GM12878 (cell line): Measurements from ENCODE around the gene BEND7. TPM values are rescaled to one million over a fixed set of nuclear protein-coding genes. Genes with fewer than 3 reads are reported as not detected.

Source experiments
- ATAC-seq: fragments of 200-7000 bp; cut with Tn5 transposase; 3 replicates; pipeline ENCODE4 v1.9.1; 2020; ENCODE audit warnings: mild to moderate bottlenecking, moderate library complexity
- BruUV-seq: library from RNA; stranded (reverse); fragments of 400-500 nt; replicated peaks from 2 replicates; lab custom pipeline; 2021; lab: Mats Ljungman, UMichigan
- CTCF ChIA-PET: fragments of 300-600 bp; sonication (Branson Sonifier 250); formaldehyde crosslinking; extraction: SDS; loops from one replicate; lab custom pipeline; 2021; ENCODE audit warnings: inconsistent platforms; lab: Yijun Ruan, JAX
- POLR2A ChIA-PET: fragments of 350-600 bp; formaldehyde crosslinking; extraction: SDS; loops from one replicate; lab custom pipeline; 2021; ENCODE audit warnings: inconsistent platforms; lab: Charles Lee
- RAD21 ChIA-PET: fragments of 300-600 bp; sonication (Branson Sonifier 250); formaldehyde crosslinking; loops from one replicate; lab custom pipeline; 2023; ENCODE audit warnings: antibody characterized with exemption; ENCODE audit not compliant: unreplicated experiment; lab: Charles Lee
- SMC1A ChIA-PET: fragments of 300-600 bp; sonication (Branson Sonifier 250); formaldehyde crosslinking; loops from one replicate; lab custom pipeline; 2023; ENCODE audit not compliant: unreplicated experiment, uncharacterized antibody; lab: Charles Lee
- DNase-seq: peaks from one replicate; pipeline ENCODE4 v3.0.0-alpha.2; 2011; ENCODE audit warnings: low read depth, low spot score
- FAIRE-seq: peaks from 3 replicates; lab custom pipeline; 2011; peaks lifted over from hg19 to GRCh38; lab: Jason Lieb, UNC
- H2AFZ ChIP-seq: 2 replicates; pipeline ENCODE4 v1.6.0; 2011; ENCODE audit warnings: low read depth, low read length, control low read depth; ENCODE audit not compliant: control insufficient read depth
- H3K27ac ChIP-seq: 2 replicates; pipeline ENCODE4 v1.5.1; 2011; ENCODE audit warnings: control low read depth; ENCODE audit not compliant: control insufficient read depth, insufficient read depth
- H3K27me3 ChIP-seq, 2 experiments: replicated peaks in 1 of 2; 2 replicates each; pipeline versions ENCODE4 v1.6.0 to v1.6.1; 2011; ENCODE audit warnings: low read length in 1 of 2; ENCODE audit not compliant: control insufficient read depth in 2 of 2, insufficient read depth in 2 of 2
- H3K36me3 ChIP-seq, 2 experiments: 2 replicates each; pipeline ENCODE4 v1.5.1; 2011; ENCODE audit warnings: low read length in 1 of 2; ENCODE audit not compliant: control insufficient read depth in 2 of 2, insufficient read depth in 2 of 2
- H3K4me1 ChIP-seq: 2 replicates; pipeline ENCODE4 v1.6.1; 2011; ENCODE audit warnings: mild to moderate bottlenecking, low read length, moderate library complexity, mixed read lengths; ENCODE audit not compliant: control insufficient read depth, insufficient read depth
- H3K4me2 ChIP-seq: 2 replicates; pipeline ENCODE4 v1.6.0; 2011; ENCODE audit warnings: control low read depth; ENCODE audit not compliant: control insufficient read depth, insufficient read depth
- H3K4me3 ChIP-seq: fragments of 200-600 bp; sonication (generic); 2 replicates; pipeline ENCODE4 v1.5.1; 2016
- H3K79me2 ChIP-seq: 2 replicates; pipeline ENCODE4 v1.6.0; 2011; ENCODE audit warnings: low read length; ENCODE audit not compliant: control insufficient read depth, insufficient read depth
- H3K9ac ChIP-seq: 2 replicates; pipeline ENCODE4 v1.8.0; 2011; ENCODE audit warnings: low read length, control low read depth, mixed read lengths; ENCODE audit not compliant: control insufficient read depth, insufficient read depth
- H3K9me3 ChIP-seq: replicated peaks from 3 replicates; pipeline ENCODE4 v1.5.1; 2011; ENCODE audit warnings: mild to moderate bottlenecking, low read length; ENCODE audit not compliant: control insufficient read depth, insufficient read depth
- H4K20me1 ChIP-seq: 2 replicates; pipeline ENCODE4 v1.6.0; 2011; ENCODE audit not compliant: control insufficient read depth, insufficient read depth
- ATF3 ChIP-seq: IDR thresholded peaks from 2 replicates; pipeline ENCODE4 v1.6.1; 2011; ENCODE audit warnings: low read depth, mild to moderate bottlenecking, low read length, moderate library complexity, borderline replicate concordance; ENCODE audit errors: extremely low read depth
- BCL11A ChIP-seq: IDR thresholded peaks from 2 replicates; pipeline ENCODE4 v1.6.1; 2011; ENCODE audit warnings: low read depth, low read length
- BMI1 ChIP-seq: fragments of 450-650 bp; IDR thresholded peaks from 2 replicates; pipeline ENCODE4 v1.6.1; 2016; ENCODE audit warnings: mild to moderate bottlenecking, moderate library complexity, borderline replicate concordance
- CBX3 ChIP-seq: fragments of 200-600 bp; sonication (generic); IDR thresholded peaks from 2 replicates; pipeline ENCODE4 v1.6.1; 2016; ENCODE audit warnings: low read depth, borderline replicate concordance
- HDAC6 ChIP-seq: fragments of 200-600 bp; sonication (generic); IDR thresholded peaks from one replicate; pipeline ENCODE4 v1.8.0; 2017; ENCODE audit warnings: antibody characterized with exemption; ENCODE audit not compliant: unreplicated experiment
- PAX5 ChIP-seq: IDR thresholded peaks from 2 replicates; pipeline ENCODE4 v1.6.1; 2011; ENCODE audit warnings: low read depth, low read length, borderline replicate concordance
- POLR2A ChIP-seq: IDR thresholded peaks from 2 replicates; pipeline ENCODE4 v1.6.1; 2011; ENCODE audit warnings: low read depth, mild to moderate bottlenecking, low read length
- RAD51 ChIP-seq: fragments of 450-650 bp; IDR thresholded peaks from 2 replicates; pipeline ENCODE4 v1.6.1; 2016; ENCODE audit warnings: moderate library complexity, mild to moderate bottlenecking, inconsistent platforms
- SKIL ChIP-seq: fragments of 450-650 bp; IDR thresholded peaks from 2 replicates; pipeline ENCODE4 v1.6.1; 2017; ENCODE audit warnings: mild to moderate bottlenecking, low read depth, inconsistent platforms; ENCODE audit not compliant: poor library complexity, severe bottlenecking
- ZBED1 ChIP-seq: IDR thresholded peaks from 2 replicates; pipeline ENCODE4 v1.6.1; 2016; ENCODE audit warnings: borderline replicate concordance
- ZZZ3 ChIP-seq: IDR thresholded peaks from 2 replicates; pipeline ENCODE4 v1.6.1; 2011; ENCODE audit warnings: low read depth; ENCODE audit not compliant: control insufficient read depth, insufficient read length
- WGBS: methylation state at CpG from one replicate; pipeline ENCODE4 v1.1.6; 2016; ENCODE audit warnings: low lambda C conversion rate; ENCODE audit not compliant: insufficient replicate concordance, insufficient coverage; ENCODE audit errors: missing lambda C conversion rate; 5-methylcytosine and 5-hydroxymethylcytosine counted together
- in situ Hi-C: fragments of 300-500 bp; cut with MboI; formaldehyde crosslinking; loops from 9 replicates; pipeline ENCODE4 v1.14.3; 2018; ENCODE audit warnings: mixed read lengths
- intact Hi-C: fragments of 100-400 bp; cut with micrococcal nuclease; formaldehyde crosslinking; loops from one replicate; pipeline ENCODE4 v1.14.2; 2022; ENCODE audit not compliant: unreplicated experiment
- polyA plus RNA-seq, 11 experiments: library from polyadenylated mRNA; depleted of rRNA in 4 of 11; unstranded in 6 of 11; stranded (reverse) in 5 of 11; fragments of >200 nt; fragmentation: Nextera tagmentation in 4 of 11; fragmentation: Illumina TruSeq in 1 of 11; extraction: Ambion mirVana in 4 of 11; extraction: Trizol in 1 of 11; gene quantifications; 1 replicate in 1 of 11; 2 replicates in 10 of 11; pipeline versions ENCODE4 v1.2.1 to v1.2.3, GENCODE V29; 2011 to 2016; ENCODE audit warnings: inconsistent platforms in 2 of 11, missing spikeins in 2 of 11, low read depth in 1 of 11
- total RNA-seq, 4 experiments: library from RNA; depleted of rRNA in 3 of 4; stranded (reverse); fragments of >200 nt in 3 of 4; fragmentation: Illumina TruSeq in 1 of 4; extraction: Trizol in 1 of 4; gene quantifications; 2 replicates each; pipeline versions ENCODE4 v1.2.1 to v1.2.3, GENCODE V29; 2013 to 2021
- TF ChIP-seq, protein P1 (sequence below): fragments of 450-650 bp; IDR thresholded peaks from 2 replicates; pipeline ENCODE4 v1.6.1; 2017; ENCODE audit warnings: mild to moderate bottlenecking, moderate library complexity
- TF ChIP-seq, protein P2 (sequence below): fragments of 450-650 bp; IDR thresholded peaks from 2 replicates; pipeline ENCODE4 v1.6.1; 2016; ENCODE audit warnings: mild to moderate bottlenecking
- TF ChIP-seq, protein P3 (sequence below): IDR thresholded peaks from 2 replicates; pipeline ENCODE4 v1.6.1; 2012; ENCODE audit warnings: low read depth, low read length, improper control_type of control experiment

Gene BEND7
- total and polyA plus RNA-seq, 10 of the 15 experiments (the other 5 are each of a cell fraction or from before 2014, with no cell fraction given), result not detected

DNA sequence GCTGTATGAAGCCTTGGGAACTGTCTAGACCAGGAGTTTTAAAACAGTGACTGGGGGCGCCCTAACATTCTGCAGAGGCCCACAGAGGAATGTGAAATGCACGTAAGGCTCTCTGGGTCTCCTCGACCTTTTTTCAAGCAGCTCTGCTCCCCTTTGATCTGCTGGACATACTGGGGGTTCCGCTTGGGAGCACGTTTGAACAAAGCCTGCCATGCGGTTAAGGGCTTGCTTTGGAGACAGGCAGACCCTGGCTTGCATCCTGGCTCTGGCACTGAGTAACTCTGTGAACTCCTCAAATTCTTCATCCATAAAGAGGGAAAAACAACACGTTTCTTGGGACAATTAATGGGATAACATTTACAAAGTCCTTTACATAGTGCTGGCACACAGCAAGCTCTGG lies 7.8 kb downstream of the BEND7 start (continued):
- TF ChIP-seq SKIL, result no peak
- TF ChIP-seq ZZZ3, result no peak
- no peak for TF ChIP-seq BCL11A
- TF ChIP-seq, protein P1, sequence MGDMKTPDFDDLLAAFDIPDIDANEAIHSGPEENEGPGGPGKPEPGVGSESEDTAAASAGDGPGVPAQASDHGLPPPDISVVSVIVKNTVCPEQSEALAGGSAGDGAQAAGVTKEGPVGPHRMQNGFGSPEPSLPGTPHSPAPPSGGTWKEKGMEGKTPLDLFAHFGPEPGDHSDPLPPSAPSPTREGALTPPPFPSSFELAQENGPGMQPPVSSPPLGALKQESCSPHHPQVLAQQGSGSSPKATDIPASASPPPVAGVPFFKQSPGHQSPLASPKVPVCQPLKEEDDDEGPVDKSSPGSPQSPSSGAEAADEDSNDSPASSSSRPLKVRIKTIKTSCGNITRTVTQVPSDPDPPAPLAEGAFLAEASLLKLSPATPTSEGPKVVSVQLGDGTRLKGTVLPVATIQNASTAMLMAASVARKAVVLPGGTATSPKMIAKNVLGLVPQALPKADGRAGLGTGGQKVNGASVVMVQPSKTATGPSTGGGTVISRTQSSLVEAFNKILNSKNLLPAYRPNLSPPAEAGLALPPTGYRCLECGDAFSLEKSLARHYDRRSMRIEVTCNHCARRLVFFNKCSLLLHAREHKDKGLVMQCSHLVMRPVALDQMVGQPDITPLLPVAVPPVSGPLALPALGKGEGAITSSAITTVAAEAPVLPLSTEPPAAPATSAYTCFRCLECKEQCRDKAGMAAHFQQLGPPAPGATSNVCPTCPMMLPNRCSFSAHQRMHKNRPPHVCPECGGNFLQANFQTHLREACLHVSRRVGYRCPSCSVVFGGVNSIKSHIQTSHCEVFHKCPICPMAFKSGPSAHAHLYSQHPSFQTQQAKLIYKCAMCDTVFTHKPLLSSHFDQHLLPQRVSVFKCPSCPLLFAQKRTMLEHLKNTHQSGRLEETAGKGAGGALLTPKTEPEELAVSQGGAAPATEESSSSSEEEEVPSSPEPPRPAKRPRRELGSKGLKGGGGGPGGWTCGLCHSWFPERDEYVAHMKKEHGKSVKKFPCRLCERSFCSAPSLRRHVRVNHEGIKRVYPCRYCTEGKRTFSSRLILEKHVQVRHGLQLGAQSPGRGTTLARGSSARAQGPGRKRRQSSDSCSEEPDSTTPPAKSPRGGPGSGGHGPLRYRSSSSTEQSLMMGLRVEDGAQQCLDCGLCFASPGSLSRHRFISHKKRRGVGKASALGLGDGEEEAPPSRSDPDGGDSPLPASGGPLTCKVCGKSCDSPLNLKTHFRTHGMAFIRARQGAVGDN, result no peak
- TF ChIP-seq ATF3, result no peak

DNA sequence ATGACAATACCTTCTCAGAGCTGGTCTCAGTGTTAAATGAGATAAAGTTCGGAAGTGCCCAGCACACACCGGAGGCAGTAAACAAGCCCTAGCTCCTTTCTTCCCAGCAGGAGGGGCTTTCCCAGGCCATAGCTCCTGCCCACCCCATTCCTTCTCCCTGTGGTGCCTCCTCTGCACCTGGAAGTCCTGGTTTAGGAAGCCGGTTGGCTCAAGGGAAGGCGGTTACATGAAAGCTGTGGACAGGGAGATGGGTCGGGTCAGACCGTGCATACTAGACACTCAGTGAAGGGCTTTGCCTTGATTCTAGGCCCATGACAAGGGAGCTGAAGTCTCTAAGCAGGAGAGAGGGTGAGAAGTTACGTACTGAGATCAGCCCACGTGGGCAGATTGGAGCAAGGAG lies 8.6 kb downstream of the BEND7 start:
- no peak overlapping the region for H3K4me3 ChIP-seq
- DNase-seq (no peak), FAIRE-seq (no peak), ATAC-seq (no peak)
- no peaks in the 10 kb centered on the region for H4K20me1 ChIP-seq
- RAD21 ChIA-PET, result interaction anchor here (0.5 kb wide), 1 partner anchor 122 kb away, joined by 5 read pairs; no protein-coding TSS in a partner anchor
- H3K9me3 ChIP-seq, result no peaks in the 10 kb centered on the region
- SMC1A ChIA-PET, result no interaction called here
- no TSS peak for BruUV-seq
- POLR2A ChIA-PET, result no interaction called here
- no peaks in the 10 kb centered on the region for H3K79me2 ChIP-seq
- peaks cover 0 to 3% of the 10 kb centered on the region in 2 experiments; a peak in 1 of 4 replicates for H3K27me3 ChIP-seq
- H2AFZ ChIP-seq, result no peak overlapping the region
- no peak overlapping the region for H3K4me2 ChIP-seq
- H3K27ac ChIP-seq, result no peak overlapping the region
- intact Hi-C loops (no loop called here), in situ Hi-C loops (no loop called here)
- H3K9ac ChIP-seq, result no peak overlapping the region
- H3K4me1 ChIP-seq, result no peaks in the 10 kb centered on the region
- H3K36me3 ChIP-seq, result no peaks in the 10 kb centered on the region
- CTCF ChIA-PET, result interaction anchor here (0.6 to 1.6 kb wide), 2 partner anchors 148 to 1357 kb away, joined by 4 to 6 read pairs; no protein-coding TSS in a partner anchor
- 45% methylated on average over 8 of the region's 8 CpGs for WGBS
- no peak for TF ChIP-seq ZBED1
- no peak for TF ChIP-seq BMI1
- TF ChIP-seq CBX3, result no peak
- TF ChIP-seq ATF3, result no peak
- TF ChIP-seq HDAC6, result no peak
- no peak for TF ChIP-seq RAD51
- TF ChIP-seq, protein P2, sequence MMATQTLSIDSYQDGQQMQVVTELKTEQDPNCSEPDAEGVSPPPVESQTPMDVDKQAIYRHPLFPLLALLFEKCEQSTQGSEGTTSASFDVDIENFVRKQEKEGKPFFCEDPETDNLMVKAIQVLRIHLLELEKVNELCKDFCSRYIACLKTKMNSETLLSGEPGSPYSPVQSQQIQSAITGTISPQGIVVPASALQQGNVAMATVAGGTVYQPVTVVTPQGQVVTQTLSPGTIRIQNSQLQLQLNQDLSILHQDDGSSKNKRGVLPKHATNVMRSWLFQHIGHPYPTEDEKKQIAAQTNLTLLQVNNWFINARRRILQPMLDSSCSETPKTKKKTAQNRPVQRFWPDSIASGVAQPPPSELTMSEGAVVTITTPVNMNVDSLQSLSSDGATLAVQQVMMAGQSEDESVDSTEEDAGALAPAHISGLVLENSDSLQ, result no peak
- no peak for TF ChIP-seq PAX5
- TF ChIP-seq, protein P3, sequence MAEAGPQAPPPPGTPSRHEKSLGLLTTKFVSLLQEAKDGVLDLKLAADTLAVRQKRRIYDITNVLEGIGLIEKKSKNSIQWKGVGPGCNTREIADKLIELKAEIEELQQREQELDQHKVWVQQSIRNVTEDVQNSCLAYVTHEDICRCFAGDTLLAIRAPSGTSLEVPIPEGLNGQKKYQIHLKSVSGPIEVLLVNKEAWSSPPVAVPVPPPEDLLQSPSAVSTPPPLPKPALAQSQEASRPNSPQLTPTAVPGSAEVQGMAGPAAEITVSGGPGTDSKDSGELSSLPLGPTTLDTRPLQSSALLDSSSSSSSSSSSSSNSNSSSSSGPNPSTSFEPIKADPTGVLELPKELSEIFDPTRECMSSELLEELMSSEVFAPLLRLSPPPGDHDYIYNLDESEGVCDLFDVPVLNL, result no peak
- no peak for TF ChIP-seq POLR2A
